HS-27A (cell line): ENCODE data around the gene ZNHIT3.
"Not testable (repeated sequence)": the region's sequence is repeated elsewhere in the genome, so short reads cannot be mapped to it uniquely, and the experiment has no call there.

ENCODE experiments used
- DNase-seq: peaks from one replicate; pipeline ENCODE4 v3.0.0-alpha.2; 2012; ENCODE audit warnings: low read depth, missing footprints

ZNHIT3 gene

DNA sequence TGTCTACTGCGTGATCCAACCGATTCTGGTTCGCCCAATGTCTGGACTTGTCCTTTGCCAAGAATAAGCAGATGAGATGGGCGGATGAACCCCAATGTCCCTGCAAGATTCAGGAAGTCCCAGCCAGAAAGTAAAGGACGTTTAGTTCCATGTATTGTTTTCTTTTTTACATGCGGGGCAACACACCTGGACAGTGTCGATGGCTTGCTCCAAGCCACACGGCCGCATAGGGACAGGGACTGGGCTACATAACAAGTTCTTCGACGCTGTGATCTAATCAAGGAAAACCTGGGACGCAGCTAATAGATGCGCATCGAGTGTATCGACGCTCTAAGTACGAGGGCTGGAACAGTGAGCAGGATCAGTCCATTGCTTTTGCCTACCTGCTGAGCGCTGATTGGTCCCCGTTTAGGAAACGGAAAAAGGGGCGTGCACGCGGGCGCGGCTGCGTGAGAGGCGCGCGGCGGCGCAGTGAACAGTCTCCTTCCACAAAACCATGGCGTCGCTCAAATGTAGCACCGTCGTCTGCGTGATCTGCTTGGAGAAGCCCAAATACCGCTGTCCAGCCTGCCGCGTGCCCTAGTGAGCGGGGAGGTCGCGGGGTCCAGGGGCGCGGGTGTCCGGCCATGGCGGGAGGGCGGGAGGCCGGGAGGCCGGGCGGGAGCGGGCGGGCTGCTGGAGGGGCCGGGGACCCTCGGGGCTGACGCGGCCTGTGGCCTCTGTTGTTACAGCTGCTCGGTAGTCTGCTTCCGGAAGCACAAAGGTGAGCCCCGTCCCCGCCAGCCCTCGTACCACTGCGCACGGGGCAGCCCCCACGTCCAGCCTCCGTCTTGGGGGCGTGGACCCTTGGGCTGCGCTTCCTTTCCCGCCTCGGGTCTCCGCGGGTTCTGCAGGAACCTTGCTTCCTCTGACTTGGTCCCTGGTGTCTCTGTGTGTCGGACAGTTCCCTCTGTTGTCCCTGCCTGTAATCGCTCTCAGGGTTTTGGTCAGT, at the start of gene ZNHIT3:
ZNHIT3 (plus strand) TSS at position 478 of the 991 bp plus-strand sequence; CDS start at position 497, 19 bp downstream.
- peak; percentile 55 for DNase-seq

GRCh38 chr17:36441792-36442191, 44.7 kb upstream of the ZNHIT3 start:
- not testable (repeated sequence) for DNase-seq

- DNase-seq = no peak
These were observed 42.7 kb upstream of the ZNHIT3 start for GRCh38 chr17:36443777-36444176.

- DNase-seq = not testable (repeated sequence)
These were observed 36.5 kb upstream of the ZNHIT3 start for GRCh38 chr17:36449997-36450396.

GRCh38 chr17:36452888-36453287, 33.6 kb upstream of the ZNHIT3 start:
- not testable (repeated sequence) for DNase-seq

GRCh38 chr17:36457701-36458100, 28.8 kb upstream of the ZNHIT3 start:
- DNase-seq = not testable (repeated sequence)

GRCh38 chr17:36459045-36459444, 27.4 kb upstream of the ZNHIT3 start:
- DNase-seq = no peak

GRCh38 chr17:36459601-36460000, 26.9 kb upstream of the ZNHIT3 start:
- DNase-seq = no peak

- no peak for DNase-seq
These were observed 26.1 kb upstream of the ZNHIT3 start for GRCh38 chr17:36460265-36460937.

DNA sequence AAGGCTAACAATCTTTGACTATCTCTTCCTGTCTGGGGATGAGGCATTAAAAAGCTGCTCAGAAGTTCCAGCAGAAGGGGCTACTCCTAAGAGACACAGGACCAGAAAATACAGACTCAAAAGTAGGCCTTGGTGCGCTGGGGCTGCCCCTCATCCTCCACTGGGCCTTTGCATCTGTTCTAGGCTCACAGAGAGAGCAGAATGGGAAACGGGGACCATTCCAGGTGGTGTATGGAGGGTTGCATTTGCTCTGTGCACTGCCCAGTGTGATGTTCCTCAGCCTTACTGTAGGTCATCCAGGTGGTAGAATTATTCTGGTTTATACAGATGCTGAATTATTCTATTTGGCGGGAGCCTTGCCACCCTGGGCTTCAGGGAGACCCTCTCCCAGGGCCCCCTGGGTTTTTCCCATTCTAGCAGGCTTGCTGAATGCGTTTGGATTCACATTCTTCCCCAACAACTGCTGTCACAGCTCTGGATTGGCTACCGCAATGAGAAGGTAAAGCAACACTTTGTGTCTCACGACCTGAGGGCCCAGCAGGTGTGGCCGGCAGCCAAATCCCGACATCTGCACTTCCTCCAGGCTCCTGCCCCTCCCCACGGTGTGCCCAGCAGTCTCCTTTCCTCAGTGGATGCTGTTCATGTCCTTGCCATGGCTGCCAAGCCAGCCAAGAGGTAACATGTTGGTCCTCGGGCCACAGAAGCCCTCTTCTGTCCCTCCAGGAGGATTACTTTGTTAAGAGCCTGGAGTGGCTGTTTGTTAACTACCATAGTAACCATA, 25.0 kb upstream of the ZNHIT3 start:
- DNase-seq = no peak

GRCh38 chr17:36463916-36464764, 22.3 kb upstream of the ZNHIT3 start:
- no peak for DNase-seq

- no peak for DNase-seq
These were observed 21.8 kb upstream of the ZNHIT3 start for GRCh38 chr17:36464765-36465088.

GRCh38 chr17:36468903-36469635, 17.4 kb upstream of the ZNHIT3 start:
- no peak for DNase-seq

DNA sequence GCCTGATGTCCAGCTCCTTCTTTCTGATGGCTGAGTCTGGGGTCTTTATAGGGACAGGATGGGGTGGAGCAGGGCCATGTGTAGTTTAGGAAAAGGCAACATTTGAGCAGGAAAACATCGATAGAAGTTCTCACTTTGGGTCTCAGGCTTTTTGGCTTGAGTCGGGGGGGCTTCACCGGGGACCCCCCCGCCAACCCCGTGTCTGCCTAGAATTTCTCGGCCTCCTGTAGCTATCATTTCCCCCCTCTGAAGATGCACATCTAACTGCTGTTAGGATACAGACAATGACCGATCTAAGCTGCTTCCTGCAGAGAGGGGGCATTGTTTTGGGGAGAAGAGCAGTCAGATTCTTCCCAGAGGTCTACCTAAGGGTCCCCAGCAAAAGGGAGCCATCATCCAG, 16.7 kb upstream of the ZNHIT3 start:
- DNase-seq = no peak

DNA sequence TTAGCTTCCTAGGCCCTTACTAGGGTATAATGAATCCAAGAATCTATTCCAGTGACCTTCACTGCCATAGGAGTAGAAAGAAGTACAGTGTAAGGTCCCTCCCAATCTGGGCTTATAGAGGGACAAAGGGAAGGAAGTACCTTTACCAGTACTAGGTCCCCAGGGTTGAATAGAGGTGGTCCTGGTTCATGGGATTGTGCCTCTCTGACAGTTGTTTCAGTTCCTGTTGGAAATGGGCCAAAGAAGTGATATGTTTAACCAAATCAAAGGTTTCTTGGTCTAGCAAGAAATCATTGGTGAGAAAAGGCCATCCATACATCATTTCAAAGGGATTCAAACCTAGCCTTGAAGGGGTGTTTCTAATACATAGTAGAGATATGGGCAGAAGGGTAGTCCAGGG, 16.0 kb upstream of the ZNHIT3 start:
- DNase-seq = no peak

DNA sequence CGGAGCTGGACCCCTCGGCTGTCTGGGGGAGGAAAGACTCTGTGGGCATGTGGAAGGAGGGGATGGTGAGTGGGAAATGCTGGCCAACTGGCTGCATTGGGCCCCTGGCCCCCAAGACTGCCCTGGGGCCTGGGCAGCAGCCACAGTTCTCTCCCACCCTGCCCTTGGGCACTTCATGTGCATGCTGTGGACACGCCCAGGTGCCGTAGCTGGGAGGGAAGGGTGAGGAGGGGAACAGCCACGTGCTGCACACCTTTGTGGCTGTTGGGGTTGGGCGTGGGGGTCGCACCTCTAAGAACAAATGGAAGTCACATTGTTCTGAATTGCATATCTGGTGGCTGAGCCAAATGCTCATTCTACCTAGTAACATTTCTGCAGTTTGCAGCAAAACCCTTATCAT, 11.9 kb upstream of the ZNHIT3 start:
- no peak for DNase-seq

DNA sequence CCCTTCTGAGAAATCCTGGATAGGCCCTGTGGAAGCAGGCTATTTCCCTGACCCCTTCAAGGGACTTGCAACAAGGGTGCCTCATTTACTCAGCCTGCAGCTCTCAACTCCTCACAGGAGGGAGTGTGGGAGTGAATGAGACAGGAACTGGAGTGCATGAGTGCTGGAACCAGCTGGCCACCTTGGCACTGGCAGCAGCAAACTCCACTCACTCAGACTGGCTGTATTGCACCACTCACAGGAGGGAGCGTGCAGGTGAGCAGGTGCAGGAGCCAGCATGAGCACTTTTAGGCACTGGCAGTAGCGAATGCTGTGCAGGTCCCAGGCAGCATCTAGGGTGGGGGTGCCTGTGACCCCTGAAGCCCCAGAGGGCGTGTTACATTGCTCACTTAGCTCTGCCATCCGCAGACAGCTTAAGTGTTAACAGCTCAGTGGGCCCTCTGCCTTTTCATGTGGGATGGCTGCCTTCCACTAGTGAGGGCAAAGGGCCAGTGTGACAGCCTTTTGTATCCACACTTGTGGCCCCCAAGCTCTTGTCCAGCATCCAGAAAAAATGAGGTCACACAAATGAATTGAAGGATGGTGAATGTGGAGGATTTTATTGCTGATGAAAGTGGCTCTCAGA, 11.0 kb upstream of the ZNHIT3 start:
- DNase-seq = no peak

DNA sequence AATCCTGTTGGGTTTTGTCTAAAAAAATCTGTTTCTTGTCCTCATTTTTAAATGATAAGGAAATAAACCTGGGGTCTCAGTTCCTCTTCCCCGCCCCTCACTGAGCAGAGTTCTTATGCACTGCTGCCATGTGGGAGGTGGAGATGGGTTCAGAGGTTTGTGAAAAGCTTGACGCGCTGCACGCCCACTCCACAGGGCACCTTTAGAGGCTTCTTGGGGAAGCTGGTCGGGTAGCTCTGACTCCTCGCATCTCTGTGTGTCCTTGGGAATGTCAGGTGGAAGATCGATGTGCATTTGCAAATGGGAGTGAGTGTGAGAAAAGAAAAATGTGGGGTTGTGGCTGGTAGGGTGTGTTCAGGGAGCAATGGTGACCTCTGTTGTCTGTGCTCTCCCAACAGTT, 4.7 kb upstream of the ZNHIT3 start:
- no peak for DNase-seq

DNA sequence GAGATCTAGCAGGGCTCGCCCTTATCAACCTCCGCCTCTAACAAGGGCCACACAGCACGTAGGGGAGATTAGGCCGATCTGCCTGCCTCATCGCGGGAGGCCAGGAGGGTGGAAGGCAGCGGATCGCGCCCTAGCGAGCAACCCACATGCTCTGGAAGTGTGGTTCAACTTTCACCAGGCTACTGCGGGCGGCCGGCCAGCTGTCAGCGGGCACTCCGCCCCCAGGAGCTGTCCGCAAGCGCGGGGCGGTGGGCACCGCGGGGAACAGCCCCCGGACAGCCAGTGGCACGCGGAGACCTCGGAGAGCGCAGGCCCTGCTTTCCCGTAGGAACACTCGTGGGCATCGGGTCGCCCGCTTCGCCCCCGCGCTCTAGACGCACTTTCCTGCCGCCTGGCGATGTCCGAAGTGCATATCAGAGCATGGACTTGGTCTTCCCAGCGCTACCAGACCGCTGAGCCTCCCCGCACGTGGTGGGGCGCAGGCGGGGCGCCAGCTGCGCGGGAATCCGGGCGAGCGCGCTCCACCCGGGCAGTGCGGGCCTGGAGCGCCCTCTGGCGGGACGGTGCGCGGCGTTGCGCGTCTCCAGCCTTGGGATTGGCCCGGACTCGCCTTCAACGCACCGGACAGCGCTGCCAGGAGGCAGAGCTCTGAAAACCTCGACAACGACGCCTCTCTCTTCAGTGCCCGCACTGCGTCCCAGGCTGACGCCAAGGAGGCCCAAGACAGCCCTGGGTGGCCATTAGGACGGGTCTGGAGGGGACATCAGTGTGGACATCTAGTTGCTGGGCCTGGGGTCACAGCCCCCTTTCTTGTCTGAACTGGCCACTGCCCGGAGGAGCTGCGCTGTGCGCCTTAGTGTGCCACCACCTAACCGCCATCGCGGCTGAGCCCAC, 3.6 kb upstream of the ZNHIT3 start:
- peak; percentile 42 for DNase-seq
